ENCODE data around the gene SLC44A5. TPM values are rescaled to one million over a fixed set of nuclear protein-coding genes. Genes with fewer than 3 reads are reported as not detected.

Gene SLC44A5
- total RNA-seq, 1 donor = under 0.01 TPM

GRCh38 chr1:75353051-75353450, 257.9 kb downstream of the SLC44A5 start:
- TF ChIP-seq CTCF (IDR thresholded peaks at IDR 0.05; ENCODE audit: insufficient read depth, low read depth, low read length) = no peak
- H3K4me3 ChIP-seq (ENCODE audit: low read depth, low read length) = no peak overlapping the region
- no peak for DNase-seq (ENCODE audit: low read depth)

- TF ChIP-seq CTCF (IDR thresholded peaks at IDR 0.05; ENCODE audit: insufficient read depth, low read depth, low read length) = no peak
- no peak overlapping the region for H3K4me3 ChIP-seq (ENCODE audit: low read depth, low read length)
- peak; percentile 6 for DNase-seq (ENCODE audit: low read depth)
Measured at GRCh38 chr1:75345538-75346292, 265.2 kb downstream of the SLC44A5 start.

- no peak for DNase-seq (ENCODE audit: low read depth)
- no peak overlapping the region for H3K4me3 ChIP-seq (ENCODE audit: low read depth, low read length)
- no peak for TF ChIP-seq CTCF (IDR thresholded peaks at IDR 0.05; ENCODE audit: insufficient read depth, low read depth, low read length)
Measured at GRCh38 chr1:75342786-75343185, 268.1 kb downstream of the SLC44A5 start.

- no peak for DNase-seq (ENCODE audit: low read depth)
- no peak for TF ChIP-seq CTCF (IDR thresholded peaks at IDR 0.05; ENCODE audit: insufficient read depth, low read depth, low read length)
- no peak overlapping the region for H3K4me3 ChIP-seq (ENCODE audit: low read depth, low read length)
Measured at GRCh38 chr1:75341537-75341936, 269.4 kb downstream of the SLC44A5 start.

- TF ChIP-seq CTCF (IDR thresholded peaks at IDR 0.05; ENCODE audit: insufficient read depth, low read depth, low read length) = no peak
- no peak for DNase-seq (ENCODE audit: low read depth)
- no peak overlapping the region for H3K4me3 ChIP-seq (ENCODE audit: low read depth, low read length)
Measured at GRCh38 chr1:75338616-75339483, 272.1 kb downstream of the SLC44A5 start.

- no peak for DNase-seq (ENCODE audit: low read depth)
- no peak for TF ChIP-seq CTCF (IDR thresholded peaks at IDR 0.05; ENCODE audit: insufficient read depth, low read depth, low read length)
Measured at GRCh38 chr1:75334876-75335389, 276.0 kb downstream of the SLC44A5 start.

More at GRCh38 chr1:75334876-75335389, 276.0 kb downstream of the SLC44A5 start:
- H3K4me3 ChIP-seq (ENCODE audit: low read depth, low read length) = no peak overlapping the region

All from fibroblast of villous mesenchyme (primary cell).